GM13977 (cell line): Measurements from ENCODE around the gene SPIRE1.

Experiments
- DNase-seq: peaks from one replicate; pipeline ENCODE4 v3.0.0; 2012; ENCODE audit warnings: low spot score
- in situ Hi-C: fragments of 300-500 bp; cut with MboI; formaldehyde crosslinking; loops from one replicate; pipeline ENCODE4 v1.12.0; 2022; ENCODE audit warnings: low sequenced_read_pairs, low pct_unique_long_range_greater_than_20kb, mixed read lengths, inconsistent platforms; ENCODE audit not compliant: unreplicated experiment
- TF ChIP-seq, protein P1 (sequence below): IDR thresholded peaks from 2 replicates; pipeline ENCODE4 v1.5.1; 2012; ENCODE audit warnings: mild to moderate bottlenecking, control low read depth; ENCODE audit not compliant: insufficient read depth; ENCODE audit errors: extremely low read depth, missing control alignments

Gene SPIRE1

GRCh38 chr18:12464731-12465130 is 193.2 kb downstream of the SPIRE1 start:
- DNase-seq: no peak
- TF ChIP-seq, protein P1, sequence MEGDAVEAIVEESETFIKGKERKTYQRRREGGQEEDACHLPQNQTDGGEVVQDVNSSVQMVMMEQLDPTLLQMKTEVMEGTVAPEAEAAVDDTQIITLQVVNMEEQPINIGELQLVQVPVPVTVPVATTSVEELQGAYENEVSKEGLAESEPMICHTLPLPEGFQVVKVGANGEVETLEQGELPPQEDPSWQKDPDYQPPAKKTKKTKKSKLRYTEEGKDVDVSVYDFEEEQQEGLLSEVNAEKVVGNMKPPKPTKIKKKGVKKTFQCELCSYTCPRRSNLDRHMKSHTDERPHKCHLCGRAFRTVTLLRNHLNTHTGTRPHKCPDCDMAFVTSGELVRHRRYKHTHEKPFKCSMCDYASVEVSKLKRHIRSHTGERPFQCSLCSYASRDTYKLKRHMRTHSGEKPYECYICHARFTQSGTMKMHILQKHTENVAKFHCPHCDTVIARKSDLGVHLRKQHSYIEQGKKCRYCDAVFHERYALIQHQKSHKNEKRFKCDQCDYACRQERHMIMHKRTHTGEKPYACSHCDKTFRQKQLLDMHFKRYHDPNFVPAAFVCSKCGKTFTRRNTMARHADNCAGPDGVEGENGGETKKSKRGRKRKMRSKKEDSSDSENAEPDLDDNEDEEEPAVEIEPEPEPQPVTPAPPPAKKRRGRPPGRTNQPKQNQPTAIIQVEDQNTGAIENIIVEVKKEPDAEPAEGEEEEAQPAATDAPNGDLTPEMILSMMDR: no peak
- in situ Hi-C loops: no loop called here

DNA sequence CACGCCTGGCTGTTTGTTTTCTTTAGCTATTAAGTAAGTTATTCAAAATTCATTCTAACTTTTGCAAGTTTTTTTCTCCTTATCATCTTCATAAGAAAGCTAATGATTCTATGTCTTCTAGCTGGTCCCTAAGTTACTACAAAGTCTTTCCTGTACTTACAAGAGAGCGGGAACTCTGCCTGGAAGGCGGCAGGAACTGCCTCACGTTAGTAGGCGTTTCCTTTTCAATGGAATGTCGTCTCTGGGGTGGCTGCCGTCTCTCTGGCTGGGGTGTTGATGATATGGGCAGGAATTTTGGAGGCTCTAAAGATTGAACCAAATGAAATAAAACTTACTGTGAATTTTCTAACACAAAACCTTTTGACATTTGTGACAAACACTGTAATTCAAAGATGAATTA is 194.7 kb downstream of the SPIRE1 start:
- no peak for DNase-seq
- TF ChIP-seq, protein P1: no peak
- in situ Hi-C loops: no loop called here

GRCh38 chr18:12462242-12462641 is 195.7 kb downstream of the SPIRE1 start:
- in situ Hi-C loops: no loop called here
- no peak for DNase-seq
- TF ChIP-seq, protein P1: no peak

DNA sequence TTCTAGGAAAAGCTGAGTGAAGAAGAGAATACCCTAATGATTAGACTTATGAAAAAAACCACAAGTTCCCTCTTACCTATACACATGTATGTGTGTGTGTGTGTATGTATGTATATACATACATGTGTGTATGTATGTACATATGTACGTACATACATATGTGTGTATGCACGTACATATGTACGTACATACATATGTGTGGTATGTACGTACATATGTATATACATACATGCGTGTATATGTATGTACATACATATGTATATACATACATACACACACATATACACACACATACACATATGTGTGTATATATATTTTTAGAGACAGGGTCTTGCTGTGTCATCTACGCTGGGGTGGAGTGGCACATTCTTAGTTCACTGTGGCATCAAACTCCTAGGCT is 196.6 kb downstream of the SPIRE1 start:
- TF ChIP-seq, protein P1: no peak
- no peak for DNase-seq
- in situ Hi-C loops: no loop called here

- DNase-seq: no peak
- in situ Hi-C loops: no loop called here
- TF ChIP-seq, protein P1: no peak
Measured at GRCh38 chr18:12460874-12461273, 197.0 kb downstream of the SPIRE1 start.

DNA sequence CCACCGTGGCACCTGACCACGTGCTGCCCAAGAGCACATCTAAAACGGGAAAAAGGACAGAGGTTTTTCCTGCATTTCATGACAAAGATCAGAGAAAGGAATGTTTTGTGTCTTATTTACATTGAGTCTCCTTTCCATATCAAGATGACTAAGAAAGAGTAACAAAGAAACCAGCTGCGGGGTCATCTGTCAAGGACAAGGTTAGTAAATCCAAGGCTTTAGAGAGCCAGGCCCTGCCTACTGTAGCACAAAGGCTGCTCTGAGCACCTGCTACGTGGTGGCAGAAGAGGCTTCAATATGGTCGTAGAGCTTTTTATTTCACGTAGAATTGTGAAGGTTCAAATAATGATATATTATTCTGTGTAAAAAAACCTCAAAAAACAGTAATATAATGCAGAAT is 199.1 kb downstream of the SPIRE1 start:
- DNase-seq: no peak

DNA sequence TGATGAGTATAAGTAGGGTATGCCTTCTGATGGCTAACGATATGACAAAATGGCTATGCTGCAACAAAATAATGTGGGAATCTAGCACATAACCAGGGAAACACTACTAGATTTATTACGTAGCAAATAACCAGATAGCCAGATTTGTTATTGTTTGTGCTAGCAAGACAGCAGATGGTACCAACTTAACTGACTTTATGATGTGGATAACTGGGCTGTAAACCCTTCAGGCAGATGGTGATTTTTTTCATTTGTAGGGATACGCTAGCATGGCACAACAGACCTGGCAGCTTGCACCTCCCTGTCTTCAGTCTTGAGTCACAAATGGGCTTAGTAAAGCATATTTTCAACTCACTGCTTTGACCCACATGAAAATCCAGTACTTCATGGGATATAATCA is 201.5 kb downstream of the SPIRE1 start:
- TF ChIP-seq, protein P1: no peak
- DNase-seq: no peak
- in situ Hi-C loops: no loop called here

More for the DNA sequence above, 199.1 kb downstream of the SPIRE1 start:
- TF ChIP-seq, protein P1: no peak
- in situ Hi-C loops: no loop called here
